A549 treated with GW870086 at 1 μM for 4 hours (cell line): Measurements from ENCODE around the gene RNU5B-1. TPM values are rescaled to one million over a fixed set of nuclear protein-coding genes. Genes with fewer than 3 reads are reported as not detected.

Experiments
- total RNA-seq: library from RNA; stranded (reverse); fragments of 200-300 nt; extraction: Qiagen RNA extraction; gene quantifications from 5 replicates; pipeline ENCODE4 v1.2.3, GENCODE V29; 2022; ENCODE audit warnings: low read depth

Gene RNU5B-1
- total RNA-seq: not detected in 5 replicates

GRCh38 chr15:65304381-65305149 lies at the start of gene RNU5B-1:
Gene RNU5B-1, plus strand, starts transcription at chr15:65304677.

GRCh38 chr15:65286704-65287519 lies 17.6 kb upstream of the RNU5B-1 start, which contains the start of gene PARP16:
Gene PARP16, minus strand, starts transcription at chr15:65286883. Its CDS starts 457 bp downstream, at chr15:65286426.

Other genes starting within 250 kb of the RNU5B-1 start
- 0.08 to 0.13 TPM (median 0.10 TPM) in 5 replicates for gene RASL12, start 236.7 kb upstream of the RNU5B-1 start, total RNA-seq
- gene KBTBD13, start 227.9 kb upstream of the RNU5B-1 start, total RNA-seq: not detected in 5 replicates
- gene UBAP1L, start 189.5 kb upstream of the RNU5B-1 start, total RNA-seq: 0.61 to 0.85 TPM (median 0.65 TPM) in 5 replicates
- 24.5 to 27.8 TPM (median 26.2 TPM) in 5 replicates for gene PDCD7, start 170.9 kb upstream of the RNU5B-1 start, total RNA-seq
- gene CLPX, start 119.3 kb upstream of the RNU5B-1 start, total RNA-seq: 34.2 to 50.1 TPM (median 47.1 TPM) in 5 replicates
- gene CILP, start 93.2 kb upstream of the RNU5B-1 start, total RNA-seq: 0.17 to 0.23 TPM (median 0.21 TPM) in 5 replicates
- gene PARP16, start 17.8 kb upstream of the RNU5B-1 start, total RNA-seq: 10.3 to 11.3 TPM (median 10.8 TPM) in 5 replicates
- gene RNU5A-1, start 8.6 kb upstream of the RNU5B-1 start, total RNA-seq: not detected in 5 replicates
- gene IGDCC3, start 73.3 kb downstream of the RNU5B-1 start, total RNA-seq: 0.09 to 0.23 TPM (median 0.16 TPM) in 5 replicates
- gene IGDCC4, start 118.3 kb downstream of the RNU5B-1 start, total RNA-seq: 2.2 to 2.8 TPM (median 2.5 TPM) in 5 replicates
- 17.4 to 30.0 TPM (median 27.5 TPM) in 5 replicates for gene DPP8, start 213.0 kb downstream of the RNU5B-1 start, total RNA-seq
- gene HACD3, start 225.8 kb downstream of the RNU5B-1 start, total RNA-seq: 123 to 157 TPM (median 143 TPM) in 5 replicates